SK-N-MC (cell line): ENCODE measurements around the gene PHF8.

Experiments used
- EZH2 ChIP-seq: fragments of 200-600 bp; sonication (generic); IDR thresholded peaks from one replicate; pipeline ENCODE4 v1.6.1; 2017; ENCODE audit warnings: antibody characterized with exemption
- POLR2AphosphoS5 ChIP-seq: IDR thresholded peaks from 2 replicates; pipeline ENCODE4 v1.6.1; 2012; ENCODE audit warnings: mild to moderate bottlenecking, low read depth, low read length, borderline replicate concordance

DNA sequence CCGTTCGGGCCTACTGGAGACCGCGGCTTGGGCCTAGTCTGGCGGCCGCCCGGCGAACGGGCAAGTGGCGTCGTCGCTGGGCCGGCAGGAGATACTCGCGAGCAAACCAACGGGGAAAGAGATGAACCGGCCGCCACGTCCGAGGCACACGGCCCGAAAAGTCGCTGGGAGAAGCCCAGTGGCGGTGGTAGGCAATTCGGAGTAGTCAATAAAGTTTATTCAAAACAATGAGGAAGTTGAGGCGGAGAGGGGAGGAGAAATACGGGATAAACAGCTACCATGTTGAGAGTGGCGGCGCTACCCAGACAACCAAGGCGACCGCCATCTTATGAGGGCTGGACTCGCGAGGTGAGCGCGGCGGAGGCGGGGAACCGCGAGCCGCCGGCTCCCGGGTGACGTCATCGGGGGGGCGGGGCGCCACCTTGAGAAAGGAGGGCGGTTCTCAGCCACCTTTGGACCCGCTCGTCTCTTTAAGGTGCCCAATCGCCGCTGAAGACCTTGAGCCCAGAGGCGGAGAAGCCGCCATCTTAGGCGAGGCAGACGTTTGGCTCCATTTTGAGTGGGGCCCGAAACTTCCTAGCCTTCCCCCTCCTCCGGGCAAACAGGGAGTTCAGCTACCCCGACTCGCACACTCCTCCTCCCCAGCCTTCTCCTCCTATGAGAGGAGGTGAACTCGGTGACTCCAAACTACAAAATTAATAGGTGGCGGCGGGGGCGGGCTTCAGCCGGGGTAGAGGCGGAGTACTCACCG, at the start of gene PHF8:
- TF ChIP-seq EZH2 (no peak), POLR2AphosphoS5 (peak; percentile 63; the same call in 1 of the 2 replicates)
